MM.1S (cell line): ENCODE data around the gene BYSL.

Experiments
- EZH2phosphoT487 ChIP-seq: fragments of 300-600 bp; sonication (generic); IDR thresholded peaks from 2 replicates; pipeline ENCODE4 v1.6.1; 2018; ENCODE audit warnings: antibody characterized with exemption, low read length
- TF ChIP-seq, protein P1 (sequence below): fragments of 300-600 bp; sonication (generic); IDR thresholded peaks from 2 replicates; pipeline ENCODE4 v1.5.1; 2016; ENCODE audit warnings: antibody characterized with exemption, low read length, mixed read lengths

DNA sequence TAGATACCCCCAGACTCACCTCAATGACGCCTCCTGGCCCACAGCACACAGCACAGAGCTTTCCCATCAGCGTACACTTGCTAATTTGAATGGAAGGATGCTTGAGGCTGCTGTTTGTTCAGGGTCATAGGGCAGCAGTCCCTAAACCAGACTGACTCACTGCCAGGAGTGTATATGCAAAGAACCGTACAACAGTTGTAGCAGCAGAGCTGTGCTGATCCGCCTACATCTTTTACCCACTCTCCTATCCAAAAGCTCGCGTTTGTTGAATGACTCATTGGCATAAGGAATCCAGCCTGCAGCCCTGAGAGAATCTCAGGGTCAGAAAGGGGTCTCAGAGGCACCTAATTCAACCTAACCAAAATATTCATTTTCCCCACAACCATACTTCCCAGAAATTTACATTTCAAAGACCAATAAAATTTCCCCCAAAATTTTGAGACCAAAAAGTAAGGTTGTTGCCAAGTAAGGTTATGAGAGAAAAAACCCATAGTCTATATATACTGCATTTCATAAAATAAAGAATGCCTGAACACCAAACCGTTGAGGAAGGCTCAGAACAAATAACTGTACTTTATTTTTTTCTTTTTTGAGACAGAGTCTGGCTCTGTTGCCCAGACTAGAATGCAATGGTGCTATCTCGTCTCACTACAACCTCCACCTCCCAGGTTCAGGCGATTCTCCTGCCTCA is 55.6 kb downstream of the BYSL start:
- no peak for TF ChIP-seq EZH2phosphoT487
- TF ChIP-seq, protein P1, sequence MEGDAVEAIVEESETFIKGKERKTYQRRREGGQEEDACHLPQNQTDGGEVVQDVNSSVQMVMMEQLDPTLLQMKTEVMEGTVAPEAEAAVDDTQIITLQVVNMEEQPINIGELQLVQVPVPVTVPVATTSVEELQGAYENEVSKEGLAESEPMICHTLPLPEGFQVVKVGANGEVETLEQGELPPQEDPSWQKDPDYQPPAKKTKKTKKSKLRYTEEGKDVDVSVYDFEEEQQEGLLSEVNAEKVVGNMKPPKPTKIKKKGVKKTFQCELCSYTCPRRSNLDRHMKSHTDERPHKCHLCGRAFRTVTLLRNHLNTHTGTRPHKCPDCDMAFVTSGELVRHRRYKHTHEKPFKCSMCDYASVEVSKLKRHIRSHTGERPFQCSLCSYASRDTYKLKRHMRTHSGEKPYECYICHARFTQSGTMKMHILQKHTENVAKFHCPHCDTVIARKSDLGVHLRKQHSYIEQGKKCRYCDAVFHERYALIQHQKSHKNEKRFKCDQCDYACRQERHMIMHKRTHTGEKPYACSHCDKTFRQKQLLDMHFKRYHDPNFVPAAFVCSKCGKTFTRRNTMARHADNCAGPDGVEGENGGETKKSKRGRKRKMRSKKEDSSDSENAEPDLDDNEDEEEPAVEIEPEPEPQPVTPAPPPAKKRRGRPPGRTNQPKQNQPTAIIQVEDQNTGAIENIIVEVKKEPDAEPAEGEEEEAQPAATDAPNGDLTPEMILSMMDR = no peak
